ENCODE measurements around the gene PSMA7.

DNA sequence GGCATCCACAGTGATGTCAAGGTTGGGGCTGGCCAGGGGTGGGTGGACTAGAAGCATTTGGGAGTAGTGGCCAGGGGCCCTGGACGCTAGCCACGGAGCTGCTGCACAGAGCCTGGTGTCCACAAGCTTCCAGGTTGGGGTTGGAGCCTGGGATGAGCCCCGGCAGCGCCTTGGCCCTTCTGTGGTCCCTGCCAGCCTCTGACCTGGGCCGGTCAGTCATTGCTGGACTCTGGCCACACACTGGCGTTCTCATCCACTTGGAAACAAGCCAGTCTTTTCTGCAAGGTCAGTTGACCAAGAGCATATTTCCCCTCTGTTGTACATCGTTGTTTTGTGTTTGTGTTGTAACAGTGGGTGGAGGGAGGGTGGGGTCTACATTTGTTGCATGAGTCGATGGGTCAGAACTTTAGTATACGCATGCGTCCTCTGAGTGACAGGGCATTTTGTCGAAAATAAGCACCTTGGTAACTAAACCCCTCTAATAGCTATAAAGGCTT, 8.4 kb downstream of the PSMA7 start:
- TF ChIP-seq, protein P1, sequence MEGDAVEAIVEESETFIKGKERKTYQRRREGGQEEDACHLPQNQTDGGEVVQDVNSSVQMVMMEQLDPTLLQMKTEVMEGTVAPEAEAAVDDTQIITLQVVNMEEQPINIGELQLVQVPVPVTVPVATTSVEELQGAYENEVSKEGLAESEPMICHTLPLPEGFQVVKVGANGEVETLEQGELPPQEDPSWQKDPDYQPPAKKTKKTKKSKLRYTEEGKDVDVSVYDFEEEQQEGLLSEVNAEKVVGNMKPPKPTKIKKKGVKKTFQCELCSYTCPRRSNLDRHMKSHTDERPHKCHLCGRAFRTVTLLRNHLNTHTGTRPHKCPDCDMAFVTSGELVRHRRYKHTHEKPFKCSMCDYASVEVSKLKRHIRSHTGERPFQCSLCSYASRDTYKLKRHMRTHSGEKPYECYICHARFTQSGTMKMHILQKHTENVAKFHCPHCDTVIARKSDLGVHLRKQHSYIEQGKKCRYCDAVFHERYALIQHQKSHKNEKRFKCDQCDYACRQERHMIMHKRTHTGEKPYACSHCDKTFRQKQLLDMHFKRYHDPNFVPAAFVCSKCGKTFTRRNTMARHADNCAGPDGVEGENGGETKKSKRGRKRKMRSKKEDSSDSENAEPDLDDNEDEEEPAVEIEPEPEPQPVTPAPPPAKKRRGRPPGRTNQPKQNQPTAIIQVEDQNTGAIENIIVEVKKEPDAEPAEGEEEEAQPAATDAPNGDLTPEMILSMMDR (conservative IDR thresholded peaks at IDR 0.05 in 1 of 2, IDR thresholded peaks at IDR 0.05 in 1 of 2; ENCODE audit: extremely low read depth in 1 of 2, insufficient read depth in 1 of 2, low read depth in 1 of 2, low read length in 2 of 2), result no peak
- TF ChIP-seq EZH2 (IDR thresholded peaks at IDR 0.05; ENCODE audit: borderline replicate concordance, low read length), result no peak
